CD14-positive monocyte (primary cell): ENCODE data around the gene CGN. TPM values are rescaled to one million over a fixed set of nuclear protein-coding genes. Genes with fewer than 3 reads are reported as not detected.

Source experiments
- DNase-seq, 3 donors: peaks; one replicate each; pipeline ENCODE4 v3.0.0-alpha.2; 2011 to 2022
- H2AFZ ChIP-seq: 2 replicates; pipeline ENCODE4 v1.6.0; 2012; ENCODE audit warnings: mild to moderate bottlenecking, low read depth, low read length, inconsistent platforms; ENCODE audit not compliant: insufficient read depth, poor library complexity, severe bottlenecking
- H3K27ac ChIP-seq, 2 donors: 1 replicate in 1 of 2; 2 replicates in 1 of 2; pipeline ENCODE4 v1.5.1; 2012 to 2013; ENCODE audit warnings: low read length in 2 of 2, control low read depth in 1 of 2, inconsistent platforms in 1 of 2, low read depth in 1 of 2, mild to moderate bottlenecking in 1 of 2
- H3K27me3 ChIP-seq, 2 donors: one replicate each; pipeline versions ENCODE4 v1.6.0 to v1.6.1; 2011 to 2013; ENCODE audit warnings: low read length in 2 of 2; ENCODE audit not compliant: control insufficient read depth in 2 of 2, insufficient read depth in 2 of 2
- H3K36me3 ChIP-seq, 2 donors: replicated peaks in 1 of 2; 1 replicate in 1 of 2; 2 replicates in 1 of 2; pipeline versions ENCODE4 v1.5.1 to v1.6.1; 2012 to 2013; ENCODE audit warnings: low read length in 2 of 2, control low read depth in 1 of 2, inconsistent platforms in 1 of 2, mild to moderate bottlenecking in 1 of 2; ENCODE audit not compliant: insufficient read depth in 2 of 2, control insufficient read depth in 1 of 2
- H3K4me1 ChIP-seq, 2 donors: 1 replicate in 1 of 2; 2 replicates in 1 of 2; pipeline versions ENCODE4 v1.5.1 to v1.6.1; 2012 to 2013; ENCODE audit warnings: low read length in 2 of 2, control low read depth in 1 of 2, inconsistent platforms in 1 of 2, mild to moderate bottlenecking in 1 of 2, moderate library complexity in 1 of 2; ENCODE audit not compliant: insufficient read depth in 2 of 2, control insufficient read depth in 1 of 2
- H3K4me2 ChIP-seq: replicated peaks from 2 replicates; pipeline ENCODE3; 2012; ENCODE audit warnings: low read length, moderate library complexity, mild to moderate bottlenecking; ENCODE audit not compliant: poor library complexity, severe bottlenecking; ENCODE audit errors: extremely low read depth
- H3K4me3 ChIP-seq, 3 experiments: fragments of 200-600 bp in 1 of 3; sonication (generic) in 1 of 3; replicated peaks in 1 of 3; 1 replicate in 2 of 3; 2 replicates in 1 of 3; pipeline ENCODE4 v1.5.1; 2011 to 2013; ENCODE audit warnings: low read length in 3 of 3, mild to moderate bottlenecking in 3 of 3, control low read depth in 2 of 3, low read depth in 2 of 3, inconsistent platforms in 1 of 3, moderate library complexity in 1 of 3
- H3K79me2 ChIP-seq: 2 replicates; pipeline ENCODE4 v1.6.0; 2012; ENCODE audit warnings: mild to moderate bottlenecking, control low read depth, inconsistent platforms, low read length, moderate library complexity; ENCODE audit not compliant: insufficient read depth
- H3K9ac ChIP-seq: 2 replicates; pipeline ENCODE4 v1.6.0; 2017; ENCODE audit warnings: low read length, mild to moderate bottlenecking; ENCODE audit not compliant: insufficient read depth, poor library complexity, severe bottlenecking
- H3K9me3 ChIP-seq, 2 donors: replicated peaks in 1 of 2; 1 replicate in 1 of 2; 2 replicates in 1 of 2; pipeline versions ENCODE4 v1.5.1 to v1.6.1; 2012 to 2013; ENCODE audit warnings: low read length in 2 of 2, control low read depth in 1 of 2; ENCODE audit not compliant: control insufficient read depth in 1 of 2, insufficient read depth in 1 of 2
- H4K20me1 ChIP-seq: 2 replicates; pipeline ENCODE4 v1.6.0; 2012; ENCODE audit warnings: mild to moderate bottlenecking, low read length, control low read depth, moderate library complexity; ENCODE audit not compliant: insufficient read depth
- H3K27ac Mint-ChIP-seq, 7 donors: one replicate each; pipeline ENCODE4 v1.8.0; 2020; ENCODE audit warnings: mild to moderate bottlenecking in 7 of 7, mixed read lengths in 7 of 7, moderate library complexity in 6 of 7, inconsistent platforms in 2 of 7
- H3K27me3 Mint-ChIP-seq, 3 donors: one replicate each; pipeline ENCODE4 v1.8.0; 2021 to 2022; ENCODE audit warnings: low read depth in 3 of 3, mild to moderate bottlenecking in 3 of 3, mixed read lengths in 3 of 3, moderate library complexity in 3 of 3, inconsistent platforms in 1 of 3
- H3K36me3 Mint-ChIP-seq, 2 donors: one replicate each; pipeline ENCODE4 v1.8.0; 2020; ENCODE audit warnings: mixed read lengths in 2 of 2, inconsistent platforms in 1 of 2, mild to moderate bottlenecking in 1 of 2
- H3K4me1 Mint-ChIP-seq: one replicate; pipeline ENCODE4 v1.8.0; 2020; ENCODE audit warnings: mild to moderate bottlenecking, mixed read lengths
- H3K4me3 Mint-ChIP-seq, 2 donors: one replicate each; pipeline ENCODE4 v1.8.0; 2020; ENCODE audit warnings: mild to moderate bottlenecking in 2 of 2, mixed read lengths in 2 of 2, moderate library complexity in 1 of 2
- H3K9me3 Mint-ChIP-seq, 7 donors: one replicate each; pipeline ENCODE4 v1.8.0; 2020 to 2022; ENCODE audit warnings: mixed read lengths in 7 of 7, mild to moderate bottlenecking in 6 of 7, moderate library complexity in 6 of 7, inconsistent platforms in 2 of 7
- CTCF ChIP-seq: fragments of 200-600 bp; IDR thresholded peaks from one replicate; pipeline ENCODE4 v1.8.0; 2022; ENCODE audit warnings: antibody characterized with exemption, mild to moderate bottlenecking
- whole genome bisulfite sequencing: methylation state at CpG from one replicate; pipeline ENCODE4 v1.1.5; 2013; ENCODE audit warnings: missing lambda C conversion rate; ENCODE audit not compliant: insufficient coverage; 5-methylcytosine and 5-hydroxymethylcytosine counted together
- intact Hi-C, 2 donors: fragments of 100-400 bp; cut with micrococcal nuclease; formaldehyde crosslinking; loops; one replicate each; pipeline versions ENCODE4 v1.15.0 to v1.15.1; 2023
- polyA plus RNA-seq, 3 donors: library from polyadenylated mRNA; depleted of rRNA in 1 of 3; unstranded in 2 of 3; stranded (reverse) in 1 of 3; fragments of 300-500 nt in 2 of 3; fragments of >200 nt in 1 of 3; fragmentation: Illumina TruSeq in 2 of 3; gene quantifications; 1 replicate in 2 of 3; 2 replicates in 1 of 3; pipeline ENCODE4 v1.2.3, GENCODE V29; 2012 to 2021

Gene CGN
- polyA plus RNA-seq, 3 donors, result not detected

- Histone ChIP-seq H3K27ac (no peak overlapping the region), H3K27me3 (no peaks in the 10 kb centered on the region), H3K79me2 (no peaks in the 10 kb centered on the region), H3K4me1 (no peaks in the 10 kb centered on the region), H3K4me2 (no peak overlapping the region), H3K9ac (no peak overlapping the region), H3K9me3 (no peaks in the 10 kb centered on the region), H2AFZ (no peak overlapping the region), H3K36me3 (no peaks in the 10 kb centered on the region), H4K20me1 (no peaks in the 10 kb centered on the region), H3K4me3 (no peak overlapping the region)
- no peak overlapping the region for H3K27ac Mint-ChIP-seq
- H3K4me3 Mint-ChIP-seq, result no peak overlapping the region
- peaks cover 0 to 2% (median 0%) of the 10 kb centered on the region in 7 donors for H3K9me3 Mint-ChIP-seq
- no peaks in the 10 kb centered on the region for H3K36me3 Mint-ChIP-seq
- 94% methylated on average over 5 of the region's 7 CpGs for WGBS
- no peaks in the 10 kb centered on the region for H3K4me1 Mint-ChIP-seq
- intact Hi-C loops, result no loop called here
- TF ChIP-seq CTCF, result no peak
- peaks cover 0 to 7% (median 2%) of the 10 kb centered on the region in 3 donors for H3K27me3 Mint-ChIP-seq
- DNase-seq, result no peak
Observed at GRCh38 chr1:151526735-151527525, 15.7 kb downstream of the CGN start.

- peaks cover 0 to 2% (median 0%) of the 10 kb centered on the region in 7 donors for H3K9me3 Mint-ChIP-seq
- Histone ChIP-seq H3K9ac (no peak overlapping the region), H3K4me1 (no peaks in the 10 kb centered on the region), H3K9me3 (no peaks in the 10 kb centered on the region), H3K4me3 (no peak overlapping the region), H3K36me3 (no peaks in the 10 kb centered on the region), H4K20me1 (no peaks in the 10 kb centered on the region), H3K27me3 (no peaks in the 10 kb centered on the region), H3K27ac (no peak overlapping the region), H3K4me2 (no peak overlapping the region), H2AFZ (no peak overlapping the region), H3K79me2 (no peaks in the 10 kb centered on the region)
- H3K27ac Mint-ChIP-seq, result peak overlapping the region in 1 of 7 donors; percentile 20
- H3K4me3 Mint-ChIP-seq, result no peak overlapping the region
- H3K4me1 Mint-ChIP-seq, result no peaks in the 10 kb centered on the region
- H3K36me3 Mint-ChIP-seq, result no peaks in the 10 kb centered on the region
- 94% methylated on average over 10 of the region's 11 CpGs for WGBS
- no peak for DNase-seq
- TF ChIP-seq CTCF, result no peak
- H3K27me3 Mint-ChIP-seq, result peaks cover 7 to 9% (median 8%) of the 10 kb centered on the region in 3 donors
- intact Hi-C loops, result no loop called here
Observed at GRCh38 chr1:151529211-151529702, 18.1 kb downstream of the CGN start.
